Prostate gland (tissue), 1 donor: ENCODE measurements around the gene HOXD9.

Experiments used
- POLR2A ChIP-seq: fragments of 450-650 bp; IDR thresholded peaks from one replicate; pipeline ENCODE4 v1.6.1; 2016; ENCODE audit warnings: antibody characterized with exemption, mild to moderate bottlenecking
- POLR2AphosphoS5 ChIP-seq: sonication (generic); formaldehyde crosslinking; IDR thresholded peaks from one replicate; pipeline ENCODE4 v1.6.1; 2017; ENCODE audit warnings: antibody characterized with exemption

GRCh38 chr2:176130147-176130956 lies 7.8 kb downstream of the HOXD9 start:
- TF ChIP-seq POLR2AphosphoS5 = no peak
- no peak for TF ChIP-seq POLR2A
